Nephron (organoid): ENCODE data around the gene SYTL4.

Experiments
- H3K27ac Mint-ChIP-seq, 3 experiments: 2 replicates each; pipeline ENCODE4 v1.8.0; 2020; ENCODE audit warnings: mixed read lengths in 3 of 3, mild to moderate bottlenecking in 2 of 3, moderate library complexity in 1 of 3
- H3K27me3 Mint-ChIP-seq: 2 replicates; pipeline ENCODE4 v1.8.0; 2021; ENCODE audit warnings: low read depth, mild to moderate bottlenecking, moderate library complexity, mixed read lengths
- H3K36me3 Mint-ChIP-seq: 2 replicates; pipeline ENCODE4 v1.8.0; 2020; ENCODE audit warnings: low read depth, mixed read lengths
- H3K4me1 Mint-ChIP-seq: 2 replicates; pipeline ENCODE4 v1.8.0; 2020; ENCODE audit warnings: mixed read lengths
- H3K4me3 Mint-ChIP-seq, 3 experiments: 2 replicates each; pipeline ENCODE4 v1.8.0; 2020; ENCODE audit warnings: mild to moderate bottlenecking in 3 of 3, mixed read lengths in 3 of 3, moderate library complexity in 2 of 3
- H3K9me3 Mint-ChIP-seq: 2 replicates; pipeline ENCODE4 v1.8.0; 2020; ENCODE audit warnings: mixed read lengths
- CTCF ChIP-seq, 3 experiments: fragments of 200-600 bp; sonication (generic); IDR thresholded peaks; one replicate each; pipeline ENCODE4 v1.5.0; 2021; ENCODE audit warnings: antibody characterized with exemption in 3 of 3; ENCODE audit not compliant: unreplicated experiment in 3 of 3

The SYTL4 gene

DNA sequence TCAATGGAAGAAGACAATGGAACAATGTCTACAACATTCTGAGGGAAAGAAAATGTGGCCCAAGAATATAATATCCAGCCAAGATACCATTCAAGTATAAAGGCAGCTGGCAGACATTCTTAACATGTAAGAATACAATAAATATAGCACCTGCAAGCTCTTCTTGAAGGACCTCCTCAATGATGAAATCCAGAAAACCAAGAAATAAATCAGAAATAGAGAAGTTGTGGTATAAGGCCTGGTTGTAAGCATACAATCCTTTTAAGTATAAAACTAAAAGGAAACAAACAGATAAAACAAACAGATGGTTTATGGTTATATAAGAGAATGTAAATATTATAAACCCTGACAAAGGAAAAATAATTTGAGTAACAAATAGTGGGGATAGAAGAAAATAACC is 33.4 kb downstream of the SYTL4 start:
- no peak overlapping the region for H3K27ac Mint-ChIP-seq
- H3K9me3 Mint-ChIP-seq: peaks cover 2% of the 10 kb centered on the region
- TF ChIP-seq CTCF (IDR thresholded peaks at IDR 0.05; ENCODE audit: unreplicated experiment in 3 of 3): no peak
- no peaks in the 10 kb centered on the region for H3K27me3 Mint-ChIP-seq
- no peaks in the 10 kb centered on the region for H3K4me1 Mint-ChIP-seq
- H3K36me3 Mint-ChIP-seq: peaks cover 3% of the 10 kb centered on the region
- no peak overlapping the region for H3K4me3 Mint-ChIP-seq

- Mint-ChIP-seq H3K27me3 (no peaks in the 10 kb centered on the region), H3K4me1 (no peaks in the 10 kb centered on the region), H3K36me3 (peaks cover 3% of the 10 kb centered on the region), H3K4me3 (no peak overlapping the region), H3K9me3 (peaks cover 6% of the 10 kb centered on the region), H3K27ac (no peak overlapping the region)
- no peak for TF ChIP-seq CTCF (IDR thresholded peaks at IDR 0.05; ENCODE audit: unreplicated experiment in 3 of 3)
Observed at GRCh38 chrX:100696699-100697351, 35.1 kb downstream of the SYTL4 start.

DNA sequence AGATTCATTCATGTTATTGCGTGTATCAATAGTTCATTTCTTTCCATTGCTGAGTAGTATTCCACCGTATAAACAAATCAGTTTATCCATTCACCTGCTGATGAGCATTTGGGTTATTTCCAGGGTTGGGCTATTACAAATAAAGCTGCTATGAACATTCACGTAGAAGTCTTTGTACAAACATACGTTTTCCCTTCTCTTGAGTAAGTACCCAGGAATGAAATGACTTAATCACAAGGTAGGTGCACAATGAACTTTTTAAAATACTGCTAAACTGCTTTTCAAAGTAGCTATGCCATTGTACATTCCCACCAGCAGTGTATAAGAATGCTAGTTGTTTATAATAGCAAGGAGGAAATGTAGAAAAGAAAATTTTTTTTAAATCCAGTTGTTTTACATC is 35.9 kb downstream of the SYTL4 start:
- no peak for TF ChIP-seq CTCF (IDR thresholded peaks at IDR 0.05; ENCODE audit: unreplicated experiment in 3 of 3)
- Mint-ChIP-seq H3K27ac (no peak overlapping the region), H3K9me3 (peaks cover 6% of the 10 kb centered on the region), H3K4me3 (no peak overlapping the region), H3K36me3 (peaks cover 3% of the 10 kb centered on the region), H3K4me1 (no peaks in the 10 kb centered on the region), H3K27me3 (no peaks in the 10 kb centered on the region)

DNA sequence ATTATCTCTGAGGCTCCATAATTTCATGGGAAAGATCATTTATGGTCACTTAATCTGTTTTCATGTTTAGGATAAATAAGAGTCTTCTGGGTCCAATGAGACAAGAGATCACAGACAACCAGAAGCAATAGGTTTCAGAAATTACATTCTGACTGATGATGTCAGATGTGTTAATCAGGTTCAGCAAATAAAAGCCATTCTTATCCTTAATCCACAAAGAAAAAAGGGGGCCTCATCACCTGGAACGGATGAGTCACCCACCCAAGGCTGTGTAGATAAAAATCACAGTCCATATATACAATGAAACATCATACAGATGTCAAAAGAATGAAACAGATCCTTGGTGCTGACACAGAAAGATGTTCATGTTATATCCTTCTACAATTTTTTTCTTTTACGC is 36.6 kb downstream of the SYTL4 start:
- Mint-ChIP-seq H3K9me3 (peaks cover 6% of the 10 kb centered on the region), H3K4me1 (no peaks in the 10 kb centered on the region), H3K4me3 (no peak overlapping the region), H3K36me3 (peaks cover 3% of the 10 kb centered on the region), H3K27ac (no peak overlapping the region), H3K27me3 (no peaks in the 10 kb centered on the region)
- TF ChIP-seq CTCF (IDR thresholded peaks at IDR 0.05; ENCODE audit: unreplicated experiment in 3 of 3): no peak

DNA sequence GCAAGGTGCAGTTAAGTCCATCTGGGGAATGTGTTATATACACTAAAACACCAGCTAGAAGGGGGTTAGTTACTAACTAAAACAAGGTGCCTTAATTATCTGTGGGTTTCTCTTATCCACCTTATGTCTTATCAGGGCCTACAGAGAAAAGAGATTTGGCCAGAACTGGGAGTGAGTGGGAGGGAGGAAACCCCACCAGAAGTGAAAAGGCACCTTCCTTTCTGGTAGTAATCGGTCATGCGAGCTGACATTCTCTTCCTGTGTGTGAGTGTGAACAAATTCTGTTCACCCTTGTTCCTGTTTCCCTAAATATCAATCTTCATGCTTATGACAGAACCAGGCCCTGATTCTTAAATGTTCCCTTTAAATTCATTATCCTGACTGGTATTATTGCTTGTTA is 44.4 kb downstream of the SYTL4 start:
- Mint-ChIP-seq H3K9me3 (no peaks in the 10 kb centered on the region), H3K27ac (no peak overlapping the region), H3K36me3 (no peaks in the 10 kb centered on the region), H3K4me1 (no peaks in the 10 kb centered on the region), H3K4me3 (no peak overlapping the region), H3K27me3 (no peaks in the 10 kb centered on the region)
- TF ChIP-seq CTCF (IDR thresholded peaks at IDR 0.05; ENCODE audit: unreplicated experiment in 3 of 3): no peak

DNA sequence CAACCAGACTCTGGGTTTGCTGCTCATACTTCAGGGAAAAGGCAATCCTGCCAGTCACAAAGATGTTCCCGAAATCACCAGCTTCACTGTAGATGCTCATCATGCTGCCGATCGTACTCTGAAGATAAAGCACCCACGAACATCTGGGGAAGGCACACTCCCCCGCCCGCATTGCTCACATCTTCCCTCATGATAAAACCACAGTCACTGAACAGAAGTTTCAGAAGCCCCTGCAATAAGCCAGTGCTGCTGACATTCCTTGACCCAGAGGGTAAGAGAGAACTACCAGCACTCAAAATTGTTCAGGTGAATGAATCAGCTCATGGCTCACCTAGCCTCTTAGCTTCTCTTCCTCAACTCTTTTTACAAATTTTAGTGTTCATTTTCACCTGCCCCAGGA is 44.8 kb downstream of the SYTL4 start:
- no peak for TF ChIP-seq CTCF (IDR thresholded peaks at IDR 0.05; ENCODE audit: unreplicated experiment in 3 of 3)
- Mint-ChIP-seq H3K27ac (no peak overlapping the region), H3K4me3 (no peak overlapping the region), H3K4me1 (no peaks in the 10 kb centered on the region), H3K27me3 (no peaks in the 10 kb centered on the region), H3K36me3 (no peaks in the 10 kb centered on the region), H3K9me3 (no peaks in the 10 kb centered on the region)
